Left ventricle myocardium inferior (tissue), 1 donor: Measurements from ENCODE around the gene ACSM3. TPM values are rescaled to one million over a fixed set of nuclear protein-coding genes. Genes with fewer than 3 reads are reported as not detected.

ENCODE experiments used
- DNase-seq: peaks from one replicate; pipeline ENCODE4 v3.0.0-alpha.2; 2020
- H3K27ac ChIP-seq: fragments of 200-600 bp; replicated peaks from 2 replicates; pipeline ENCODE4 v1.8.0; 2021
- H3K27me3 ChIP-seq: fragments of 200-600 bp; 2 replicates; pipeline ENCODE4 v1.8.0; 2021; ENCODE audit warnings: low read depth
- H3K36me3 ChIP-seq: fragments of 200-600 bp; 2 replicates; pipeline ENCODE4 v1.8.0; 2021
- H3K4me1 ChIP-seq: fragments of 200-600 bp; 2 replicates; pipeline ENCODE4 v1.8.0; 2021
- H3K4me3 ChIP-seq: fragments of 200-600 bp; 2 replicates; pipeline ENCODE4 v1.8.0; 2021; ENCODE audit warnings: mild to moderate bottlenecking, moderate library complexity
- H3K9me3 ChIP-seq: fragments of 200-600 bp; replicated peaks from 2 replicates; pipeline ENCODE4 v1.8.0; 2021
- CTCF ChIP-seq: fragments of 200-600 bp; IDR thresholded peaks from 2 replicates; pipeline ENCODE4 v1.8.0; 2021; ENCODE audit warnings: antibody characterized with exemption, mild to moderate bottlenecking, borderline replicate concordance
- intact Hi-C: fragments of 100-400 bp; cut with micrococcal nuclease; formaldehyde crosslinking; loops from one replicate; pipeline ENCODE4 v1.11.0; 2022
- total RNA-seq: library from RNA; stranded (reverse); fragmentation: NEBNext Ultra II Directional; extraction: Animal tissue kit (Norgen Biotek cat#: 25700); gene quantifications from one replicate; pipeline ENCODE4 v1.2.1, GENCODE V29; 2021
- donor health status: DM: no; HTN: yes; CAD: no; lungs with severe emphysema.

ACSM3 gene
- total RNA-seq, 1 donor from 2014 or later, result 10.0 TPM

DNA sequence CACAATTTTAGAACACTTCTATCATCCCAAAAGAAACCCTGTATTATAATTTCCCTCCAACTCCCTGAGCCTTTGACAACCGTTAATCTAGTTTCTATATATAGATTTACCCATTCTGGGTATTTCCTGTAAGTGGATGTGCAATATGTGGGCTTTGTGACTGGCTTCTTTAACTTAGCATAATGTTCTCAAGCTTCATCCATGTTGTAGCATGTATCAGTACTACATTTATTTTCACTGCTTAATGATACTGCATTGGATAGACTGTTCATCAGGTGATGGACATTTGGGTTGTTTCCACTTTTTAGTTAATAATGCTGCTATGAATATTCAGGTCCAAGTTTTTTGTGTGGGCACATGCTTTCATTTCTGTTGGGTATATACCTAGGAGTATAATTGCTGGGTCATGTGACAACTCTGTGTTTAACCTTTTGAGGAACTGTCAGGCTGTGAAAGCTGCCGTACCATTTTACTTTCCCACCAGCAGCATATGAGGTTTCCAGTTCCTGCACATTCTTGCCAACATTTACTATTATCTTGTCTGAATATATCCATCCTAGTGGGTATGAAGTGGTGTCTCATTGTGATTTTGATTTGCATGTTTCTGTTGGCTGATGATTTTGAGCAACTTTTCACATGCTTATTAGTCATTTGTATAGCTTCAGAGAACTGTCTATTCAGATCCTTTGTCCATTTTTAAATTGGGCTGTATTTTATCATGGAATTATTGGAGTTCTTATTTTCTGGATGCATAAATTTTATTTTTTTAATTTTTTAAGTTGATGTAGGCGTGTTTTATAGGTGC lies 58.9 kb downstream of the ACSM3 start:
- intact Hi-C loops, result no loop called here
- Histone ChIP-seq H3K9me3 (no peaks in the 10 kb centered on the region), H3K36me3 (peaks cover 7% of the 10 kb centered on the region), H3K27ac (no peak overlapping the region), H3K4me1 (no peaks in the 10 kb centered on the region), H3K4me3 (no peak overlapping the region), H3K27me3 (no peaks in the 10 kb centered on the region)
- no peak for DNase-seq
- no peak for TF ChIP-seq CTCF

GRCh38 chr16:20826039-20826566 lies 62.3 kb downstream of the ACSM3 start:
- intact Hi-C loops, result no loop called here
- DNase-seq, result no peak
- Histone ChIP-seq H3K4me1 (no peaks in the 10 kb centered on the region), H3K9me3 (no peaks in the 10 kb centered on the region), H3K27me3 (no peaks in the 10 kb centered on the region), H3K4me3 (no peak overlapping the region), H3K36me3 (peaks cover 7% of the 10 kb centered on the region), H3K27ac (no peak overlapping the region)
- TF ChIP-seq CTCF, result no peak

DNA sequence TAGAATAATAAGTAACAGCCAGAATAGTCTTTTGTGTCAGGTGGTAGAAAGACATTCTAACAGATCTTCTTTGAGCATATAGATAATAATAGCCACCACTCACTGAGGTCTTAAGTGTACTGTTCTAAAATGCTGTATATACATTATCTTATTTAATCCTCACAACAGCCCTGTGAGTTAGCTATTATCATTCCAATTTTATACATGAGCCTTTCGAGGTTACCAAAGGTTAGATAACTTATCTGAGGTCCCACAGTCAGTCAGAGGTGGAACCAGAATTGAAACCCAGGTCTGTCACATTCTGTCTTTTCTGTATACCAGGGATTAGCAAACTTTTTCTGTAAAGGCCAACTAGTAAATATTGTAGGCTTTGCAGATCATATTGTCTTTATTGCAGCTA lies 65.7 kb downstream of the ACSM3 start:
- TF ChIP-seq CTCF, result no peak
- Histone ChIP-seq H3K4me1 (peaks cover 23% of the 10 kb centered on the region), H3K27me3 (no peaks in the 10 kb centered on the region), H3K36me3 (peaks cover 11% of the 10 kb centered on the region), H3K4me3 (no peak overlapping the region), H3K27ac (no peak overlapping the region), H3K9me3 (peaks cover 5% of the 10 kb centered on the region)
- intact Hi-C loops, result no loop called here
- no peak for DNase-seq

DNA sequence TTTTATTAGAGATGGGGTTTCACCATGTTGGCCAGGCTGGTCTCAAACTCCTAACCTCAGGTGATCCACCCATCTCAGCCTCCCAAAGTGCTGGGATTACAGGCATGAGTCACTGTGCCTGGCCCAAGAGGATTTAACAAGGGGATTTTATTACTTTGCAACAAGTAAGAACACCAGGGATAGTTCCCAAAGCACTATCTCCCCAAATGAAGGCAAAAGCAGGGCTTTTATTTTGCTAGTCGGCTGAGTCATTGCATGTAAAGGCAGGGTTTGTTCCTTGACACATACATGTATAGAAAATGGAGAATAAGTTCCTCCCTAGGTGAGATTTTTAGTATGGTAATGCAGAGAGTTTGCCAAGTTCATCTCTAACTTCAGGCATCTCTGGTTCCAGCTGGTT lies 66.6 kb downstream of the ACSM3 start:
- peaks cover 14% of the 10 kb centered on the region for H3K9me3 ChIP-seq

DNA sequence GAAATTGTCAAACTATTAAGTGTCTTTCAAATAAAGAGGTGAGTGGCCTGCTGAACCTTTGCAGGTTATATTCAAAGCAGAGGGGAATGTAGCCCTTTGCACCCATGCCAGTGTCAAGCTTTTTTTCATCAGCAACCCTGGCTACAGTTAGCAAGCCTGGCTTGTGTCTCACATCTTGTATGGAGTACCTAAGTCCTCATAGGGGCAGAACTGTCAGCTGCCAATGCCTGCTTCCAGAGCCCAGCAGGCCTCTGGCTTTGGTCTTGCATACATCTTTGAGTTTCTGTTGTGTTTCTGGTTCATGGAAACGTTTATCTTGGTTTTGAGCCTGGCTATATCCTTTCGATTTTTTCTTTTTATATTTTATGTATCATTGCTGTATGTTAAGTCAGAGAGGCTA lies 69.3 kb downstream of the ACSM3 start:
- intact Hi-C loops, result no loop called here
- H3K36me3 ChIP-seq, result peaks cover 21% of the 10 kb centered on the region
- H3K4me1 ChIP-seq, result peaks cover 23% of the 10 kb centered on the region
- peak overlapping the region; percentile 1 for H3K27ac ChIP-seq
- no peak for DNase-seq
- peaks cover 25% of the 10 kb centered on the region for H3K9me3 ChIP-seq
- TF ChIP-seq CTCF, result no peak
- H3K27me3 ChIP-seq, result no peaks in the 10 kb centered on the region
- no peak overlapping the region for H3K4me3 ChIP-seq

More for the DNA sequence above, 66.6 kb downstream of the ACSM3 start:
- Histone ChIP-seq H3K4me1 (peaks cover 23% of the 10 kb centered on the region), H3K4me3 (no peak overlapping the region), H3K36me3 (peaks cover 13% of the 10 kb centered on the region), H3K27ac (no peak overlapping the region), H3K27me3 (no peaks in the 10 kb centered on the region)
- intact Hi-C loops, result no loop called here
- DNase-seq, result no peak
- TF ChIP-seq CTCF, result no peak
